Testis (tissue), 2 donors: ENCODE results near the gene LHFPL3.

Source experiments
- POLR2A ChIP-seq: fragments of 450-650 bp; IDR thresholded peaks from one replicate; pipeline ENCODE4 v1.6.1; 2017; ENCODE audit warnings: antibody characterized with exemption, mild to moderate bottlenecking, moderate library complexity
- TF ChIP-seq, protein P1 (sequence below), 3 experiments: fragments of 450-650 bp in 2 of 3; fragments of 200-600 bp in 1 of 3; sonication (generic) in 1 of 3; IDR thresholded peaks; one replicate each; pipeline ENCODE4 v1.5.1; 2016 to 2019; ENCODE audit warnings: antibody characterized with exemption in 3 of 3, mild to moderate bottlenecking in 2 of 3, moderate library complexity in 1 of 3

DNA sequence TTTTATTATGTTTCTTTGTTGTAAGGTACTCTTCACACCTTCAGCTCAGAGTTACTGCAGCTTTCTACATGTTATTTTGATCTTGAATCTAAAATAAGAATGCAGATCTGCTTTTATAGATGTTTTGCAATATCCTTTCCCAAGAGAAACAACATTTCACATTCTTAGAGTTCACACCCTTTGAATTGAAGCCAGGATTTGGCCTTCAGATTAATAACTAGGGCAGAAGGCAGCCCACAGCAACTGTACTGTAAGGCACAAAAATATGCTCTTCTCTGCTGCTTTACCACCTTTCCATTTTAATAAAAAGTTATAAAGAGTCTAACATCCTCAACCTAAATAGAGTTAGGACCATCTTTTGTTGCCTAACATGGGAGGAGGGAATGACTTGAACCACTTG lies 224.7 kb downstream of the LHFPL3 start:
- TF ChIP-seq POLR2A: no peak
- TF ChIP-seq, protein P1, sequence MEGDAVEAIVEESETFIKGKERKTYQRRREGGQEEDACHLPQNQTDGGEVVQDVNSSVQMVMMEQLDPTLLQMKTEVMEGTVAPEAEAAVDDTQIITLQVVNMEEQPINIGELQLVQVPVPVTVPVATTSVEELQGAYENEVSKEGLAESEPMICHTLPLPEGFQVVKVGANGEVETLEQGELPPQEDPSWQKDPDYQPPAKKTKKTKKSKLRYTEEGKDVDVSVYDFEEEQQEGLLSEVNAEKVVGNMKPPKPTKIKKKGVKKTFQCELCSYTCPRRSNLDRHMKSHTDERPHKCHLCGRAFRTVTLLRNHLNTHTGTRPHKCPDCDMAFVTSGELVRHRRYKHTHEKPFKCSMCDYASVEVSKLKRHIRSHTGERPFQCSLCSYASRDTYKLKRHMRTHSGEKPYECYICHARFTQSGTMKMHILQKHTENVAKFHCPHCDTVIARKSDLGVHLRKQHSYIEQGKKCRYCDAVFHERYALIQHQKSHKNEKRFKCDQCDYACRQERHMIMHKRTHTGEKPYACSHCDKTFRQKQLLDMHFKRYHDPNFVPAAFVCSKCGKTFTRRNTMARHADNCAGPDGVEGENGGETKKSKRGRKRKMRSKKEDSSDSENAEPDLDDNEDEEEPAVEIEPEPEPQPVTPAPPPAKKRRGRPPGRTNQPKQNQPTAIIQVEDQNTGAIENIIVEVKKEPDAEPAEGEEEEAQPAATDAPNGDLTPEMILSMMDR (IDR thresholded peaks at IDR 0.05): no peak
